Endothelial cell of hepatic sinusoid (primary cell): ENCODE data around the gene SBNO2.

Experiments used
- in situ Hi-C: cut with HindIII; loops from 2 replicates; pipeline ENCODE4 v1.10.0; 2017; ENCODE audit warnings: low sequenced_read_pairs

The SBNO2 gene

DNA sequence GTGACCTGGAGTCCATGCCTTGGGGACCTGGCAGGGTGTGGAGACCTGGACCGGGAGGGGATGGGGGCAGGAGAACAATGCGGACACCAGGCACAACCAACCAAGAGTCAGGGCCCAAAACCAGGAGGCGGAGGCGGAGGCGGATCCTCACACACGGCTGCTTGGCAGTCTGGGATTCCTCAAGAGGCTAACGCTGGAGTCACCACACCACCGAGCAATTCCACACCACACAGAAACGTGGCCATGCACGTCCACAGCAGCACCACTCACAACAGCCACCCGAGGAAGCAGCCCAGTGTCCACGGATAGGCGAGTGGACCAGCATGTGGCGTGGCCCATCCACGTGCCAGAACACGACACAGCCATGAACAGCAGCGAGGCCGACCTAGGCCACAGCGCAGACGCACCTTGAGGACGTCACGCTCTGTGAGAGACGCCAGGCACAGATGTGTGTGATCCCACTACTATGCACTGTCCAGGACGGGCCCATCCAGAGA is 17.7 kb downstream of the SBNO2 start:
- in situ Hi-C loops: no loop called here

DNA sequence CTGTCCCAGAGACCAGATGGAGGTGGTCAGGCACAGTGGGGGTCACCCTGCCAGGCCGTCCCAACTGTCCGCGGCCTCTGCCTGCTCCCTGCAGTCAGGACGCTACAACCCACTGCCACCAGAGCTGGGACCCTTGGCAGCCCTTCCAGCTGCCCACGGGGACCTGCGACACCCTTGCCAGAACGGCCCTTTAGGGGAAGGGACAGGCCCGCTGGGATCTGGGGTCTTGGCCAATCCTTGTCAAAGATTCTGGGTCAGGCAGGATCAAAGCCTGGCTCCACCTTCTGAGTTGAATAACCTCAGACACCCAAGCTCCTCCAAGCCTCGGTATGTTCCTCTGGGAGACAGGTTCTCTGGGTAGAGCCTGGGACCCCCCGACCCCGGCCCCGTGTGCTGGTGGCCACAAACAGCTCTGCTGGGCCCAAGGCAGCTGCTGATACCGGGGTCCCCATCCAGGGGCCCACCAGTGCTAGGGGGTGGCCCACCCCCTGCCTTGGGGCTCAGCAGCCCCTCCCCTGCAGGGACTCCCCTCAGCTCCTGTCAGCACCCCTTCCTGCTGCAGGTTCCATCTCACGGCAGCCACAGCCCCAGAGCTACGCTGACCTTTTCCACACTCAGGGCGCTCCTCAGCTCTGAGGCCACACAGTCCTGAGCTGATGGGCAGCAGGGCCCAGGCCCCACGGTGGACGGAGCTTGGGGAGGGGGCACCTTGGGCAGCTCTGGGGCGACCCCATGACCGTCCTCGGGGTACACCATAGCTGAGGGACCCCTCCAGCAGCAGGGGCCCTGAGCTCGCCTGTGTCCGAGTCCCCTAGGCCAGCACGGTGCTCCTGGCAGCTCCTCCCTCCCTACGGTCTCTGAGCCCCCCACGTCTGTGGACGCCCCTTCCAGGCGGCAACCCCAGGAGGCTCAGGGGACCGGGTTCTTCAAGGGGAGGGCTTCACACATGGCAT is 18.4 kb downstream of the SBNO2 start:
- in situ Hi-C loops: no loop called here

DNA sequence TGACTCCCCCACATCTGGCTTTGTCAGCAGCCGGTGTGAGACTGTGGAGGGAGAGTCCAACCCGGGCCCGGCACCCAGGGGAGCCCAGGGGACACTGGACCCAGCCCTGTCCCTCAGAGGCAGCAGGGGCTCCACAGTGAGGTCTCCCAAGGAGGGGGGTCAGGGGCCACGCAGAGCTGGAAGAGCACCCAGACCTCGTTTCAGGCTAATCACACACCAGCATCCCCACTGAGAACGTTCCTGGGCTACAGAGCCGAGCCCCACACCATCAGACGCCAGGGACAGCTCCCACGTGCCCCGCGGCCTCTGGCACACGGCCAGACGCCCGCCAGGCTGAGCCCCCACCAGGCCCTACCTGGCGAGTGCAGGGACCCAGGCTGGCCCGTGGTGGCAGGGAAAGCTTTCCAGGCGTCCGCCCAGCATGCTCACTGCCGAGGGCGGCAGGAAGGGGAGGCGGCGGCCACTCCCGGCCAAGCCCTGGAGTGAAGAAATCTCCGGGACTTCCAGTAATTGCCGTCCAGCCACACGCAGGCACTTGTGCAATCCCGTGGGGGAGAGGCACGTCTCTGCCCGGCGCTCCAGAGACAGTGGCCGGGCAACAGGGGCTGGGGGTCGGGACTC is 19.2 kb downstream of the SBNO2 start:
- in situ Hi-C loops: no loop called here

DNA sequence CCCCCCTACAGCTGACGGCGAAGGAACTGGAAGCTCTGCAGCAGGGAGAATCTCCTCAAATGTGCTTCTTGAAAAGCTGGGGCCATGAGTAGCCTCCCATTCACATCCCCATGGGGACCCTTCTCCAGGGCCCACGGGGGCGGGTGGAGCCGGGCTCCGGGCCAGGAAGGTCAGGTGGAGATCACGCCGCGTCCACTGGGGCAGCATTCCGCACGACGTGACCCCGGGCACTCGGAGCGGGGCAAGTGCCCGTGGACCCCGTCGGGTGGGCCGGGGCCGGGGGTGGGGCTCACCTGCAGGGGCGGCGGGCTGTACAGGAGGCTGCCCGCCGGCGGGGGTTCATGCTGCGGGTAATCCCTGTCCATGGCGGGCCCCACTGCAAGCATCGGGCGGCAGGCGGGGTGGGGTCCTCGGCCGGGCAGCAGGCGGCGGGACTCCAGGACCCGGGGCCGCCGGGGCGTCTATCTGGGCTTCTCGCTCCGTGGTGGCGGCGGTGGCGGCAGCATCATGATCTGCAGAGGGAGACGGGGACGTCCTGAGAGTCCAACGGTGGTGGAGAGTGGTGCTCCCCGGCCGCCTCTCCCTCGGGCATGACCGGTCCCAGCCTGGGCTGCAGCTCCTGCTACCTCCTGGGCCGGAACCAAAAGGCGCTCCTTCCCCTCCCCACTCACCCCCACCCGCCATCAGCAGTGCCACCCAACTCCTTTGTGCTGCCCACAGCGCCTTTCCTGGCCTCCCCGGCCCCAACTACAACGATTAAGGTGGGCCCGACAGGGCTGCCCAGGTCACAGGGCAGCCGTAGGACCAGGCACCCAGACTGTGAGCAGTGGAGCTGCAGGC is 20.0 kb downstream of the SBNO2 start:
- in situ Hi-C loops: no loop called here

DNA sequence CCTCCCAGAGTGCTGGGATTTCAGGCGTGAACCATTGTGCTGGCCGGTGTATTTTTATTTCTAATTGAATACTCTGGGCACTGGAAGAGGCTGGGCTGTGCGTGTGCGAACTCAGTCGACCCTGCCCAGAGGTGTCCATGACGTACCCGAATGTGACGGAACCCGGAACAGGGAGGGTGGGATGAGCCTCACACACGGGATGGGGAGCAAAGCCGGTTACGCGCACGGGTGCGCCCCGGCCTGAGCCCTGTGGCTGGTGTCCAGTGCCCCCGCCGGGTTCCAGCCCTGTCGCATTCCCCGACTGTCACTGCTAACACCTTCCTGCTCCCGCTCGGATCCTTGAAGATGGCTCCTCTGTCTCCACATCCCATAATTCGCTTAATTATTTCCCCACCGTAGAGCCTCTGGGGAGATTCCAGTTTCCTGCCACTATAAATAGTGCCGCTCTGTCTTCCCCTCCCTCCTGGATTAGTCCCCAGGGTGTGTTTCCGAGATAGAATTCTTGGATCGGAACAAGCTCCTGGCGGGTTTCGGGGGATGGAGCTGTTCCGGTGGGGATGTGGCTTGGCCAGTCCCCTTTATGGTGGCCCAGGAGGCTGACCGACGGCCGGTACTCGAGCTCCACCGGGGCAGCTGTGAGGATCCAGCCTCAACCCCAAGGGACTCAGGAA is 22.0 kb downstream of the SBNO2 start:
- in situ Hi-C loops: no loop called here

DNA sequence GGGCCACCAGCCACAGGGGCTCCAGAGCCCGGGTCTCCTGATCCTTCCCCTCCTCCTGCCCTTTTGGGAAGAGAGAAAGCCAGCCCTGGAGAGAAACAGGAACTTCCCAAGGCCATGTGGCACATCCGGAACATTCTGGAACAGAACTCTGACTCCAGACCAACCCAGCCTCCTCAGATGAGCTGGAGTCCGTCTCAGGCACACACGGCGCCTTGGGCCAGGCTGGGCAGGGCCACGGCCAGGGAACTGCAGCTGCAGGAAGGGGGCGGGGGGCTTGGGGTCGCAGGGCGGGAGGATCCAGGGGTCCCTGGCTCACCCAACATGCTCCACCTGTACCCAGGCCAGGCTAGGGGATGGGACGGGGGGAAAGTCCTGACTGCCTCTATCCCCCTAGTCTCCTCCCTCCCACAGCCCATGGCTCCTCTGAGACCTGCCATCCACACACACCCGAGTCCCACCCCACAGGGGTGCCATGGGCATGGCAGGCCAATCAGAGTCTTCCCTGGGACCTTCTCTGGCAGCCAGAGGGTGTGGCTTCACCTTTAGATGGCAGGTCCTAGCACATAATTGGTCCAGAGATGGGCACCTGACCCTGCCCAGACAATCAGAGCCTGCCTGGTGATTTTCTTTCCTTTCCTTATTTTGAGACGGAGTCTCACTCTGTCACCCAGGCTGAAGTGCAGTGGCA is 22.9 kb downstream of the SBNO2 start:
- in situ Hi-C loops: no loop called here

DNA sequence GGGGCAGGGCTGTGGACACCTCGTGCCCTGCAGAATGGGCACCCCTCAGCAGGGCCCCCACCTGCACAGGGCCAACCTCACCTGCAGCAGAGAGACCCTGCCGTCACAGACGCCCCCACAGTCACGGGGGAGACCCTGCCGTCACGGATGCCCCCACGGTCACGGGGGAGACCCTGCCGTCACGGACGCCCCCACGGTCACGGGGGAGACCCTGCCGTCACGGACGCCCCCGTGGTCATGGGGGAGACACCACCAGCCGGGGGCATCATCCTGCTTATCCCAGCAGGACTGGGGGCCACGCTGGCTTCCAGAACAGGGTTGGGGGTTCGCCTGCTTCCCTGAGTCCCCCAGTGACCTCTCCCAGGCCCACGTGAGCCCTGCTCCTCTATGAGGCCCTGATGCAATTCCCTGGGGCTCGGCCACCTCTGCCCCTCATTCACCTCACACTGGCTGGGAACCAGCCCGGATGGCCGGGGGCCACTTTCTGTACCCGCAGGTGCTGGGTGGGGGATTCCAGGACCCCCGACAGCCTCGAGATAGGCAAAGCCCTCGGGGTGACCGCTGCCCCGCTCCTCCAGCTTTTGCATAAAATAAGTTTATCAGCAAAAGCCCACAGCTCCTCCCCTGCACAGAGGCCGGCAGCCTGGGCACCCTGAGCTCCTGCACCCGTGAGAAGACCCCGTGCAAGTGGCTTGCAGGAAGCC is 23.6 kb downstream of the SBNO2 start:
- in situ Hi-C loops: no loop called here

DNA sequence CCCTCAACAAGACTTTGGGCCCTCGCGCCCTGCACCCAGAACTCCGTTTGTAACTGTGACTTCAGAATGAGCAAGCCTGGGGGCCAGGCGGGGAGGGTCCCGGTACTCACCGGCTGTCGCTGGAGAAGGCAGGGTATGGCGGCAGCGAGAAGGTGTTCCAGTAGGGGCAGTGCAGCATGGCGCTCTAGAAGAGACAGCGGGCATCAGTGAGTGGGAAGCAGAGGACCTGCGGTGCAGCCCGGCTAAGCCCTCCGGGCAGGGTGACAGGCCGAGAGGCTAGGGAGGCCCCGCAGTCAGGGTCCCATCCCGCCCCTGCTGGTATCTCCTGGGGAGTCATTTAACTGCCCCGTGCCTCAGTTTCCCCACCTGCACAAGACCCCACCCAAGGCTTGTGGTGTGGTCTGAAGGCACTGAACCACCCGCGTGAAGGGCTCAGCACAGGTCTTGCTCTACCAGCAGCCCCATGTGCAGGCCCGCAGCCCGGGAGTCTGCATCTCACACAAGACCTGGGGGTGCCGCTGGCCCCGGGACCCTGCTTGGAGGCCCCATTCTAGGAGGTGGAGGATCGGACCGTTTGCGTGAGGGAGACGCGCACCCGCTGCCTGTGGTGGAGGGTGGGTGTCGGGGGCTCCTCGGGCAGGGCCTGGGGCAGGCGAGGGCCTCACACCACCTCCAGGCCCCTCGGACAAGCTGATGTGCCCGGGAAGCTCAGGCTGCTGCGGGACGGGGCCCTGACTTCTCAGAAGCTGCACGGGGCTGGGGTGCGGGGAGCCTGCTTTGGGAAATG is 24.6 kb downstream of the SBNO2 start:
- in situ Hi-C loops: no loop called here

DNA sequence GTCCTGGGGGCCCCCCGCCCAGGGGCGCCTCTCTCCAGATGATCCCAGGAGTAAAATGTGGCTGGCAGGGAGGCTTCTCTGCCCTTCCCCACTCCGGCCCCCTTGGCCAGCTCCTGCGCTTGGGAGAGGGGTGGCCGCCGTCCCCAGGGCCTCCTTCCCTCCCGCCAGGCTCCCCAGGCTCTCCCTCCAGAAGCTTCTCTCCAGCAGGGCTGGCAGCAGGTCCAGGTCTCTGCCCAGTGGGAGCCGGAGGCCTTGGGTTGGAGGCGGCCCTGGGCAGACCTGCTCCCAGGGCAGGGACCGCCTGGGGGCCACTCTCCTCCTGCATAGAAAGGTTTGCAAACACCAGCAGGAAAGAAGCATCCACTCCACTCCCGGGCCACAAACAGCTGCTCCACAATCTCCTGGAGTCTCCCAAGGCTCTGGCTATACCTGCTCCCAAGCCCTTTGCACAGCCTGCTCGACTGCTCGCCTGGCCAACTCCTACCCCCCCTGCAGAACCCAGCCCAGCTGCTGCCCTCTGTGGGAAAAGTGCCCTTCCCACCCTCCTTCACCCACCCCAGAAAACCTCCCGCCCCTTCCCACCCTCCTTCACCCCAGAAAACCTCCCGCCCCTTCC is 26.0 kb downstream of the SBNO2 start:
- in situ Hi-C loops: no loop called here

DNA sequence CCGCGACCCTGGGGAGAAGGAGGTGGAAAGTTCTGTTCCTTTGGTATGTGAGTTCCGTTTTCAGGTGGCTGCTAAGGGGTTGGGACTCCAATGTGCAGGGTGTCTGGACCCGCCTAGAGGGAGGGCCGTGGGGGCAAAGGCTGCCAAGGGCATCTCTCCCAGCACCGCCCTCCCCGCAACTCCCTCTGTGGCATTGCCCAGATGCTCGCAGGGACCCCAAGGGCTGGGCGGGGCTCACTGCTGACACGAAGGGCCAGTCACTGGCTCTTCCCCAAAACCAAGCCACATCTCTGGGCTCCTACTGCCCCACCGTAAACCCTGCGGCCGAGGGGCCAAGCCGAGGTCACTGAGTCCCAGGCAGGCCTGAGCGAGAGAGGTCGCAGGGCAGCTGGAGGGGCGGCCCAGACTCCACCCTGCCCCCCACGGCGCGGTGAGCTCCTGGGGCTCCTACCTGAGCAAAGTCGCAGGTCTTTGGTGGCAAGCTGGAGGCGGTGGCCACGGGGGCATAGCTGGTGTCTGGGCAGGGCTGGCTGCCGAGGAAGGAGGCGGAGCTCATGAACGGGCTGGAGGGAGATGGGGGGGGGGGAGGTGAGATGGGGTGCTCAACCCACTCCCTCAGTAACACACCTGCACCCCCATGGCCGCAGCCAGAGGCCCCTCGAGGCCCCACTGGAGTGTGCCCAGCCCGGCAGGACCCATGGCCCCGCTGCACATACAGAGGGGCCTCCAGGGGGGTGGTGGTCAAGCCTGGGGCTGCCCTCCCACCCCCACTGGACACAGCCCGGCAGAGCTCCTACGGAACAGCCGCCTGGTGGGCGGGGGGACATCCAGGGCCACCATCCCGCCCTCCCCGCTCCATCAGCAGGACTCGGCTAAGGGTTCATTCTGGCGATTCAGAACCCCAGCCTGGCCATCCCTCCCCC is 26.9 kb downstream of the SBNO2 start:
- in situ Hi-C loops: no loop called here

DNA sequence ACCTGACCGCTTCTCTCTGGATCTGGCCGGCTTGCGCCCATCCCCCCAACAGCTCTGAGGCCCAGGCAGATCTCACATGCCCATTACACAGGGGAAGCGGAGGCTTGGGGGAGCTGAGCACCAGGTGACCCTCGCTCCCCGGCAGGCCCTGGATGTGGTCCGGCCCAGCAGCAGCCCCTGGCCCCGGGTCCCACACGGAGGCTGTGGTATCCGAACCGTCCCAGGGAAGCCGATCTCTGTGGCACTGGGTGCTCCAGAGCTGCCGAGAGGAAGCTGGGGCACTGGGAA is 27.7 kb downstream of the SBNO2 start:
- in situ Hi-C loops: no loop called here

DNA sequence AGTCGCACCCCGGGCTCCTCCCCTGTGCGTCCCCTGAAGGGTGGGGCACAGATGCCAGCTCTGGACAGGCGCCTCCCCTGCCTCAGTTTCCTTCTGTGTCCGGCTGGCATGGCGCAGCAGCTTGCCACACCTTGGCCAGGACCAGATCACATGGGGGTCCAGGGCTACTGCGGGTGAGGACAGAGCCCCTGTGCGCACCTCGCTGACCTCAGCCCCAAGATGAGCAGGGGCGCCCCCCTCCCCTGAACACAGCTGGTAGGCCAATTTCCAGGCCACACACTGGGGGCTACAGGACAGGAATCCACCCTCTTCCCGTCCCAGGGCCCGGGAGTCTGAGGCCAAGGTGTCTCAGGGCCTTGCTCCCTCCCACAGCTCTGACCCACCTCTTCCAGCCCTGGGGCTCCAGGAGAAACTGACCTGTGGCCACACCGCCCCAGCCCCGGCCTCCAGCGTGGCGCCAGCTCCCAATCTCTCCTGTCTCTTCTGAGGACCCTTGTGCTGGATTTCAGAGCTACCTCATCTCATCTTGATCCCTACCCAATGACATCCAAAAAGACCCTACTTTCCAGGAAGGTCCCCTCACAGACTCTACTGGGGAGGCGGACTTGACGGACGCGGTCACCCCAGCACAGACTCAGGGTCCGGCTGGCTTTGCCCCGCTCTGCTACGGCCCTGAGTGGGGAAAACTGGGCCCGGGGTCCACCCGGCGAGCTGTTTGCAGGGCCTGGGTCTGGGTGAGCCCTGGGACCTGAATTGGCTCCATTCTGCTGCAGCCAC is 28.2 kb downstream of the SBNO2 start:
- in situ Hi-C loops: no loop called here

DNA sequence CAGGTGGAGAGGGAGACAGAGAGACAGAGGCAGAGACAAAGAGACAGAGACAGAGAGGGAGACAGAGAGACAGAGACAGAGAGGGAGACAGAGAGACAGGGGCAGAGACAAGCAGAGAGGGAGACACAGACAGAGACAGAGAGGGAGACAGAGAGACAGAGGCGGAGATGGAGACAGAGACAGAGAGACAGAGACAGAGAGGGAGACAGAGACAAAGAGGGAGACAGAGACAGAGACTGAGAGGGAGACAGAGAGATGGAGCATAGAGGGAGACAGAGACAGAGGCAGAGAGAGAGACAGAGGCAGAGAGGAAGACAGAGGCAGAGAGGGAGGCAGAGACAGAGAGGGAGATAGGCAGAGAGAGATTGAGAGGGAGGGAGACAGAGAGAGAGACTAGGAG is 29.3 kb downstream of the SBNO2 start:
- in situ Hi-C loops: no loop called here

DNA sequence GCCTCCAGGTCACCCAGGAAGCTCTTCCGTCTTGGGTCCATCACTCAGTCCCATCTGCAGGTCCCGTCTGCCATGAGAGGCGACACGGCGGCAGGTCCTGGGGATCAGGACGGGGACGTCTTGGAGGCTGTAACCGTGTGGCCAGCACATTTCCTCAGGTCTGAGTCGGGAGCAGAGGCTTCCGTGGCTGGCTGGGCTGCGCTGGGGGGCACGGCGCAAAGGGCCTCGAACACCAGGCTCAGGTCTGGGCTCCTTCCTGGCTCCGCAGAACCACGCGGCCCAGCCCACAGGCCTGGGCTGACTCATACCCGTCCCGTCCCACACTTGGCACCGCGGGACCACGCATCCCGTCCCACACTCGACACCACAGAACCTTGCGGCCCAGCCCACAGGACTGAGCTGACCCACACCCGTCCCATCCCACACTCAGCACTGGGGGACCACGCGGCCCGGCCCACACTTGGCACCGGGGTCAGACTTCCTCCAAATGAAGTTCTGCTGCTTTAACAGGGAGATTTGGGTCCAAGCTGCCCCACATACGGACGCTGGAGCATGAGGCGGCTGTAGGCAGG is 30.2 kb downstream of the SBNO2 start:
- in situ Hi-C loops: no loop called here

DNA sequence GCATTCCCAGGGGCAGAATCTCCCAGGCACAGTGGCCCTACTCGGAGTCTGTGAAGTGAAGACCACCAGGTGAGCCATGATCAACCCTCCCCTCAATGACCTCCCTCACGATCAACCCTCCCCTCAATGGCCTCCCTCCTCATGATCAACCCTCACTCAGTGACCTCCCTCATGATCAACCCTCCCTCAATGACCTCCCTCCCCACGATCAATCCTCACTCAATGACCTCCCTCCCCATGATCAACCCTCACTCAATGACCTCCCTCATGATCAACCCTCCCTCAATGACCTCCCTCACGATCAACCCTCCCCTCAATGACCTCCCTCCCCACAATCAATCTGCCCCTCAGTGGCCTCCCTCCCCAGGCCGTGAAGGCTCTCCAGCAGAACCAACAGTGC is 32.1 kb downstream of the SBNO2 start:
- in situ Hi-C loops: no loop called here

DNA sequence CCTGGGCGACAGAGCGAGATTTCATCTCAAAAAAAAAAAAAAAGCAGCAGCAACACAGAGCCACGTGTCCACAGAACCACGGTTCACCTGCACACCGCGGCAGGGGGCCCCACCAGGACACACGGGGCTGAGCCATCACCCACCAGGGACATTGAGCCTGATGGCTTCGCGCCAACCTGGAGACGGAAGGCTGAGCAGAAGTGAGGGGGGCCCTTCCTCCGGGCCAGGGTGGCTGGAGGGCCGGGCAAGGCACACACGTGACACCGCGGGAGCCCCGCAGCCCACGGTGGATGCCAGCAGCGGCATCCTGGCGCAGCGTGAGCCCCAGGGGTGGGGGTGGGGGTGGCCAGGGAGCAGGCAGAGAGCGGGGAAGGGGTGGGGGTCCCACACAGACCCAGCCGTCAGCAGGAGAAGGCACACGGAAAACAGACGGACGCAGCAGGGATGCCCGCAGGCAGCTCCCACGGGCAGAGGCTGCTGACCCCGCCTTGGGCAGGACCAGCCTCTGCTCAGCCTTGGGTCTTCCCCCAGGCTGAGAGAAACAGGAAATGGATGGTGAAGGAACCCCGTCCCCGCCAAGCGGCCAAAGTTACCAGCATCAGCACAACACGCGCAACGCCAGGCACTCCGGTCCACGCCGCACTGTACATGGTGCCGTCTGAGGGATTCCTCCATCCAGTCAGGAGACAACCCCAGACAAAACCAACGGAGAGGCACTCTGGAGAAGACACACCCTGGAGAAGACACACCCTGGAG is 33.6 kb downstream of the SBNO2 start:
- in situ Hi-C loops: no loop called here
